Activated T-cell treated with anti-CD3 and anti-CD28 coated beads, Interleukin-2, amount 50 U/mL, for 24 hours (primary cell): ENCODE results near the gene SH3BP1.
"Not testable (repeated sequence)": the region's sequence is repeated elsewhere in the genome, so short reads cannot be mapped to it uniquely, and the experiment has no call there.

Source experiments
- DNase-seq: peaks from one replicate; pipeline ENCODE4 v3.0.0-alpha.2; 2020
- H3K27ac Mint-ChIP-seq: 2 replicates; pipeline ENCODE4 v1.8.0; 2020; ENCODE audit warnings: mild to moderate bottlenecking, mixed read lengths
- H3K27me3 Mint-ChIP-seq: 2 replicates; pipeline ENCODE4 v1.8.0; 2020; ENCODE audit warnings: mixed read lengths
- H3K36me3 Mint-ChIP-seq: 2 replicates; pipeline ENCODE4 v1.8.0; 2020; ENCODE audit warnings: low read depth, mixed read lengths
- H3K4me1 Mint-ChIP-seq: 2 replicates; pipeline ENCODE4 v1.8.0; 2020; ENCODE audit warnings: low read depth, mixed read lengths
- H3K4me3 Mint-ChIP-seq: 2 replicates; pipeline ENCODE4 v1.8.0; 2020; ENCODE audit warnings: mild to moderate bottlenecking, moderate library complexity, mixed read lengths
- H3K9me3 Mint-ChIP-seq: 2 replicates; pipeline ENCODE4 v1.8.0; 2020; ENCODE audit warnings: mixed read lengths

SH3BP1 gene

GRCh38 chr22:37608477-37609239 lies 30.8 kb upstream of the SH3BP1 start, which contains the start of gene GGA1:
Gene GGA1, plus strand, starts transcription at chr22:37608834. Its CDS starts 27 bp downstream, at chr22:37608861.
- Mint-ChIP-seq H3K9me3 (no peaks in the 10 kb centered on the region), H3K27me3 (no peaks in the 10 kb centered on the region), H3K4me1 (peaks cover 54% of the 10 kb centered on the region), H3K4me3 (peak within 1 kb of the TSS; percentile 99), H3K27ac (peak within 1 kb of the TSS; percentile 96), H3K36me3 (peaks cover 25% of the 10 kb centered on the region)
- peak; percentile 97 for DNase-seq

- H3K4me1 Mint-ChIP-seq: peaks cover 50% of the 10 kb centered on the region
- H3K4me3 Mint-ChIP-seq: peak overlapping the region; percentile 99
- peak overlapping the region; percentile 95 for H3K27ac Mint-ChIP-seq
- peaks cover 31% of the 10 kb centered on the region for H3K36me3 Mint-ChIP-seq
- DNase-seq: no peak
- no peaks in the 10 kb centered on the region for H3K27me3 Mint-ChIP-seq
- no peaks in the 10 kb centered on the region for H3K9me3 Mint-ChIP-seq
These were observed 30.0 kb upstream of the SH3BP1 start for GRCh38 chr22:37609240-37610152.

DNA sequence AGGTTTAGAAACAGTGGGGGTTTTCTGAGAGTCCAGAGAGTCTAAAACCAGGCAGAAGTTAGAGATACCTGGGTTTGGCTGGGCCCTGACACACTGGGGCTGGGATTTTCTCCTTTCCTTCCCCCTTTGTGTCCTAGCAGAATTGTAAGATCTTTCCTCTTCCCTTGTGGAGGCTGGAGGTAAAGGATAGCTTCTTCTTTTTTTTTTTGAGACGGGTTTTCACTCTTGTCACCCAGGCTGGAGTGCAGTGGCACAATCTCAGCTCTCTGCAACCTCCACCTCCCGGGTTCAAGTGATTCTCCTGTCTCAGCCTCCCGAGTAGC lies 29.4 kb upstream of the SH3BP1 start:
- not testable (repeated sequence) for H3K27me3 Mint-ChIP-seq, DNase-seq, H3K9me3 Mint-ChIP-seq
- H3K27ac Mint-ChIP-seq: peak overlapping the region; percentile 95
- H3K36me3 Mint-ChIP-seq: peaks cover 37% of the 10 kb centered on the region
- H3K4me3 Mint-ChIP-seq: peak overlapping the region; percentile 99
- H3K4me1 Mint-ChIP-seq: peaks cover 45% of the 10 kb centered on the region

GRCh38 chr22:37610480-37611129 lies 28.9 kb upstream of the SH3BP1 start:
- H3K27me3 Mint-ChIP-seq: no peaks in the 10 kb centered on the region
- DNase-seq: no peak
- peaks cover 40% of the 10 kb centered on the region for H3K4me1 Mint-ChIP-seq
- peaks cover 38% of the 10 kb centered on the region for H3K36me3 Mint-ChIP-seq
- H3K27ac Mint-ChIP-seq: peak overlapping the region; percentile 95
- peak overlapping the region; percentile 99 for H3K4me3 Mint-ChIP-seq
- no peaks in the 10 kb centered on the region for H3K9me3 Mint-ChIP-seq

GRCh38 chr22:37611207-37611606 lies 28.3 kb upstream of the SH3BP1 start:
- no peaks in the 10 kb centered on the region for H3K27me3 Mint-ChIP-seq

DNA sequence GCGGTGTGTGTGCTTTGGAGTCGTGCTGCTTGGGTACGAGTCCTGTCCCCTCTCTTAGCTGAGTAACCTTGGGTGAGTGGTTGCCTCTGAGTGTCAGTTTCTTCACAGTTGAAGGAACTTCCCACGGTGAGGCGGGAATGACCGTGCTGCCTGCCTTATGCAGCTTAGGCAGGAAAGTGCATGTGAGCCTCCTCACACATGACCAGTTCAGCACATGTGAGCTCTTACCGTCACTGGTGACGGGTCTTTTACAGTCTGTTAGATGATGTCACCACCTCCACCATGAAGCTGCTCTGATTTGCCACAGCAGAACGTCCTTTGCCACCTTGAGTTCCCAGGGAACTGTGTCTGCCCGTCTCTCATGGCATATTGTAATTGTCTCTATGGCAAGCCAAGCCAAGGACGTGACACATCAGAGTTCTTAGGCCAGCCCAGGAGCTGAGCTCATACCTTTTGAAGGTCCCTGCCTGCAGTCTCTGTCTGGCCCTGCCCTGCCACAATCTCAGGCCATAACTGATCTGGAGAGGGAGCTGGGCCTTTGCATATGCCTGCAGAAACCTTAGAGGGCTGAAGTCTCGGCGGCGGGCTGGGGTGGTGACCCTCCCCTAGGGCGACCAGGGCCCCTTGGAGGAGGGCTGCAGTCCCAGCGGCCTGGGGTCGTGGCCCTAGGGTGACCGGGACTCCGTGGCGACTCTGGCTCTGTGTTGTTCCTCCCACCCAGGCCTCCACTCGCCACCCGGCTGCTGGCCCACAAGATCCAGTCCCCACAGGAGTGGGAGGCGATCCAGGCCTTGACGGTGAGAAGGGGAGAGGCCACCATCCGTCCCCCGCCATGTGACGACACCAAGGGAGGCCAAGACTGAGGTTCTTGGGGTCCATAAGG lies 23.0 kb upstream of the SH3BP1 start:
- no peaks in the 10 kb centered on the region for H3K9me3 Mint-ChIP-seq
- H3K27ac Mint-ChIP-seq: peak overlapping the region; percentile 29
- H3K4me3 Mint-ChIP-seq: no peak overlapping the region
- peaks cover 2% of the 10 kb centered on the region for H3K4me1 Mint-ChIP-seq
- H3K36me3 Mint-ChIP-seq: peaks cover 75% of the 10 kb centered on the region
- H3K27me3 Mint-ChIP-seq: no peaks in the 10 kb centered on the region
- DNase-seq: no peak

More at GRCh38 chr22:37611207-37611606, 28.3 kb upstream of the SH3BP1 start:
- H3K4me3 Mint-ChIP-seq: peak overlapping the region; percentile 99
- no peak for DNase-seq
- H3K27ac Mint-ChIP-seq: peak overlapping the region; percentile 82
- H3K9me3 Mint-ChIP-seq: no peaks in the 10 kb centered on the region
- H3K36me3 Mint-ChIP-seq: peaks cover 41% of the 10 kb centered on the region
- H3K4me1 Mint-ChIP-seq: peaks cover 34% of the 10 kb centered on the region

GRCh38 chr22:37617431-37617830 lies 22.0 kb upstream of the SH3BP1 start:
- Mint-ChIP-seq H3K4me1 (no peaks in the 10 kb centered on the region), H3K9me3 (no peaks in the 10 kb centered on the region), H3K4me3 (no peak overlapping the region), H3K27me3 (no peaks in the 10 kb centered on the region), H3K27ac (no peak overlapping the region), H3K36me3 (peaks cover 79% of the 10 kb centered on the region)
- no peak for DNase-seq

DNA sequence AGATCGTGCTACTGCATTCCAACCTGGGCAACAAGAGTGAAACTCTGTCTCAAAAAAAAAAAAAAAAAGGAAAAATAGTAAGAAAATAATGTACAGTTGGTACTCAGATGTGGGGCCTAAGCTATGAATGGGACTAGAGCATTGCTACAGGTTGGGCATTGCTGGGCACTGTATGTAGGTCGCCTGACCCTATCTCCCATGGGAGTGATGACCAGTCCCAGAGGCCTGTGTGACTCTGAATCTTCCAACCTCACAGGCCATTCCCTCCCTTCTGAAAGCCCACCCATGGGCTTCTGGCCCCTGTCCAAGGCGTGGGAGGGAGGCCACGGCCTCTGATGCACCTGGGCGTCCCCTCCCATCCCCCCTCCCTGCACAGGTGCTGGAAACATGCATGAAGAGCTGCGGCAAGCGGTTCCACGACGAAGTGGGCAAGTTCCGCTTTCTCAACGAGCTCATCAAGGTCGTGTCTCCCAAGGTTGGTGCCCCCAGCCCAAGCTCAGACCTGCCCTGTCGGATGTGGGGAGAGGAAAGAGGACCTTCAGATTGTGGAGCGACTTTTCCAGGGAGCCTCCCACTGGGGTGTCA lies 21.3 kb upstream of the SH3BP1 start:
- DNase-seq: no peak
- H3K27me3 Mint-ChIP-seq: no peaks in the 10 kb centered on the region
- peaks cover 2% of the 10 kb centered on the region for H3K4me1 Mint-ChIP-seq
- no peak overlapping the region for H3K4me3 Mint-ChIP-seq
- peaks cover 82% of the 10 kb centered on the region for H3K36me3 Mint-ChIP-seq
- H3K27ac Mint-ChIP-seq: no peak overlapping the region
- no peaks in the 10 kb centered on the region for H3K9me3 Mint-ChIP-seq

DNA sequence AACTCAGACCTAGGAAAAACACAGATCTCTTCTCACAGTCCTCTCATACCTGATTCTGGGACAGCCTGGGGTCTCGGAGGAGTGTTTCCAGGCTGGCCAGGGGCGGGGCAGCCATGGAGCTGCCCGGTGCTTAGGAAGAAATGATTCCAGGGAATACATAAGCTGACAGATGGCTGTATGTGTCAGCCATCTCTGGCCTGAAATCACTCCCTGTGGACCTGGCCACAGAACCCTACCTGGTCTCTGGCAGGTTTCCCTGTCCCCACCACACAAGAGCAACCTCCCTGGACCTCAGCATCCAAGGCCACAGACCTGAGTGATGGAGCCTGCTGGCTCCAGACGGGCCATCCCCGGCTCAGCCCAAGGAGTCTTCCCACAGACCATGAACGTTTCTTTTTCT lies 20.8 kb upstream of the SH3BP1 start:
- Mint-ChIP-seq H3K9me3 (no peaks in the 10 kb centered on the region), H3K4me3 (no peak overlapping the region), H3K27me3 (no peaks in the 10 kb centered on the region), H3K36me3 (peaks cover 81% of the 10 kb centered on the region), H3K4me1 (peaks cover 3% of the 10 kb centered on the region), H3K27ac (no peak overlapping the region)
- no peak for DNase-seq

- Mint-ChIP-seq H3K36me3 (peaks cover 82% of the 10 kb centered on the region), H3K9me3 (no peaks in the 10 kb centered on the region), H3K27ac (peak overlapping the region; percentile 55), H3K27me3 (no peaks in the 10 kb centered on the region), H3K4me1 (peaks cover 14% of the 10 kb centered on the region), H3K4me3 (no peak overlapping the region)
- DNase-seq: no peak
These were observed 19.5 kb upstream of the SH3BP1 start for GRCh38 chr22:37619991-37620390.

DNA sequence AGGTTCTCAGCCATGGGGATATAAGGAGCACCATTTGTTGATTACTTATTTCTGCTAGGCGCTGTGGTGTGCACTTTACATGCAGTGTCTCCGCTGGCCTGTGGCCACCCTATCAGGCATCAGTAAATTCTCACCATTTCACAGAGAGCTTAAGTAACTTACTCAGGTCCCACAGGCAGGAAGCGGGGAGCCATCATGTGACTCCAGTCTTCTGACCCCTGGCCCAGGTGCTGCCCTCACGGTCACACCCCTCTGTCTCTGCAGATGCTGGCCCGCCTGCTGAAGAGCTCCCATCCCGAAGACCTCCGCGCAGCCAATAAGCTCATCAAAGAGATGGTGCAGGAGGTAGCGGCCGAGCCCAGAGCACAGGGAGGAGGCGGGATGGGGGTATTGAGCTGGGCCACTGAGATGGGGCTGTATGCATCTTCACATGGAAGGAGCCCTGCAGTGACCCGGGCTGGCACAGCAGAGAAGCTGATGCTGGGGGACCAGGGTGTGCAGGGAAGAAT lies 18.1 kb upstream of the SH3BP1 start:
- Mint-ChIP-seq H3K36me3 (peaks cover 90% of the 10 kb centered on the region), H3K4me1 (peaks cover 28% of the 10 kb centered on the region), H3K4me3 (no peak overlapping the region), H3K27me3 (no peaks in the 10 kb centered on the region), H3K9me3 (no peaks in the 10 kb centered on the region), H3K27ac (no peak overlapping the region)
- DNase-seq: no peak

- Mint-ChIP-seq H3K4me3 (no peak overlapping the region), H3K9me3 (no peaks in the 10 kb centered on the region), H3K27ac (peak overlapping the region; percentile 94), H3K4me1 (peaks cover 47% of the 10 kb centered on the region), H3K27me3 (no peaks in the 10 kb centered on the region), H3K36me3 (peaks cover 83% of the 10 kb centered on the region)
- peak; percentile 86 for DNase-seq
These were observed 16.1 kb upstream of the SH3BP1 start for GRCh38 chr22:37623075-37624016.

- DNase-seq: no peak
- Mint-ChIP-seq H3K4me3 (no peak overlapping the region), H3K27me3 (no peaks in the 10 kb centered on the region), H3K9me3 (no peaks in the 10 kb centered on the region), H3K4me1 (peaks cover 52% of the 10 kb centered on the region), H3K27ac (peak overlapping the region; percentile 94), H3K36me3 (peaks cover 82% of the 10 kb centered on the region)
These were observed 15.5 kb upstream of the SH3BP1 start for GRCh38 chr22:37624017-37624365.
